Left lobe of liver (tissue), 2 donors: ENCODE data around the gene GLB1L3. TPM values are rescaled to one million over a fixed set of nuclear protein-coding genes. Genes with fewer than 3 reads are reported as not detected.

Experiments
- ATAC-seq: fragments of 200-7000 bp; cut with Tn5 transposase; one replicate; pipeline ENCODE4 v1.9.1; 2020; ENCODE audit warnings: mild to moderate bottlenecking, moderate library complexity
- DNase-seq: peaks from one replicate; pipeline ENCODE4 v3.0.0-alpha.2; 2020; ENCODE audit warnings: low spot score
- total RNA-seq: library from RNA; stranded (reverse); gene quantifications from one replicate; pipeline ENCODE4 v1.2.1, GENCODE V29; 2021
- donor health status: DM: no; HTN: no; CAD: no; lungs with moderate emphysema.
- donor health status: DM: no; HTN: yes; CAD: no.

GLB1L3 gene
- total RNA-seq, 1 donor from 2014 or later: 0.10 TPM

DNA sequence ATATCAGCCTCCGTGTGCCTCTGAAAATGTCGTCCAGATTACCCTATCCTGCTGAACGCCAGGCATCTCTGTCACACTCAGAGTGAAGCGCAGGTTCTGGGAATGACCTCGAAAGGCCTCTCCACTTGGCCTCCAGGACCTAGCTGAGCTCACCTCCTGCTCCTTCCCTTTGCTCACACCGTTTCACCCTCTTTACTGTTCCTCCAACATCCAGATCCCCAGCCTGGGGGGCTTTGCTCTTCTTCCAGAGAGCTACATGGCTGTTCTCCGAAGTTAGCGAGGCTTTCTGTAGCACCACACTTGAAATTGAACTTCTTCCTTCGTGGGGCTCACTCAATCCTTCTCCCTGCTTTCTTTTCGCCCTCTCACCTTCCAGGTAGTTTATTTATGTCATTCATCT, 83.5 kb downstream of the GLB1L3 start:
- DNase-seq: no peak
- no peak for ATAC-seq

GRCh38 chr11:134360050-134360835, 84.1 kb downstream of the GLB1L3 start:
- peak; percentile 86 for DNase-seq
- peak; percentile 100 for ATAC-seq

GRCh38 chr11:134361661-134362060, 85.5 kb downstream of the GLB1L3 start:
- ATAC-seq (no peak), DNase-seq (no peak)

GRCh38 chr11:134362192-134362901, 86.2 kb downstream of the GLB1L3 start:
- no peak for DNase-seq
- no peak for ATAC-seq

DNA sequence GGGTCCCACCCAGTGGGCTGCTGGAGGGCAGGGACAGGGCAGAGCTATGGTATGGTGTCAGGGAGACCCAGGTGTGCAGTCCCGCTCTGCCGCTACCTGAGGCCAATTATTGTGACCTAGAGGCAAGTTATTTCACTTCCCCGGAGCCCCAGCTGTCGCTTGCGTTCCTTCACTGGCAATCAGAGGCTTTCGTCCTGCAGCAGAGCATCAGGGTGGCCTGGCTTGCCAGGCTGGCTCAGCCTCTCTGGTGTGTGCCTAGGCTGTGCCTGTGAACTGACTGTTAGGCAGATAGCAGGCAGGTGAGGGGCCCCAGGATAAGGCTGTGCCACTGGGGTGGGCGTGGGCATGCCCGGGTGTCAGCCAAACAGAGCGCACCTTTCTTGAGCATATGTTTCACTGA, 87.0 kb downstream of the GLB1L3 start:
- ATAC-seq: no peak
- no peak for DNase-seq

DNA sequence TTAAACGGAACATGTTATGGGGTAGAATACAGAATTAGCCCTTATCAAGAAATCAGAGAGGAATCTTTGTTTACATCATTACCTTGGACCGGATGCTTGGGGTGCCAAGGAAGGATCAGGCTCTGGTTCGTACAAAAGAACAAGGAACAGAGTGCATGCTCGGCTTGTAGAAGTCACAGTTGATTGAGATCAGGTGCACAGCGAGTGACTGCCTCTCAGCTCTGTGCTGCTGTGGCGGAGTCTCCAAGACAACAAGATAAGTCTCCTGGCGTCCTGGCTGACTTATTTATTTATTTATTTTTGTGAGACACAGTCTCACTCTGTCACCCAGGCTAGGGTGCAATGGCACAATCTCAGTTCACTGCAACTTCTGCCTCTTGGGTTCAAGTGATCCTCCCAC, 87.4 kb downstream of the GLB1L3 start:
- DNase-seq: no peak
- no peak for ATAC-seq

DNA sequence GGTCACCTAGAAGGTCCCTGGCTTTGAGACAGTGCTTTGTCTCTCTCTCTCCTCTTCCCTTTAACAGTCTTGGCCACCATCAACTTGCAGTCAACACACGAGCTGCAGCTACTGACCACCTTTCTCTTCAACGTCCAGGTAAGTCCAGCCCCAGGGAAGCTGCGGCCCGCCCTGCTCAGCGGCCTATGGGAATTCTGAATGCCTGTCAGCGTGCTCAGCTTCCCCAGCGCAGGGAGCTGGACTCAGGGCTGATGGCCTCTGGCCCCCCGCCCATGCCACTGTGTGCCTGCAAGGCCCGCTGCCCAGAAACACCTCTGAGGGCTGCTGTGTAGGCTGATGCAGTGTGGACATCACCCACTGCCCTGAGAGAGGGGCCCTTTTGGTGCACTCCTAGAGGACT, 88.1 kb downstream of the GLB1L3 start:
- no peak for ATAC-seq
- no peak for DNase-seq

GRCh38 chr11:134365011-134365925, 89.1 kb downstream of the GLB1L3 start:
- ATAC-seq (no peak), DNase-seq (no peak)

DNA sequence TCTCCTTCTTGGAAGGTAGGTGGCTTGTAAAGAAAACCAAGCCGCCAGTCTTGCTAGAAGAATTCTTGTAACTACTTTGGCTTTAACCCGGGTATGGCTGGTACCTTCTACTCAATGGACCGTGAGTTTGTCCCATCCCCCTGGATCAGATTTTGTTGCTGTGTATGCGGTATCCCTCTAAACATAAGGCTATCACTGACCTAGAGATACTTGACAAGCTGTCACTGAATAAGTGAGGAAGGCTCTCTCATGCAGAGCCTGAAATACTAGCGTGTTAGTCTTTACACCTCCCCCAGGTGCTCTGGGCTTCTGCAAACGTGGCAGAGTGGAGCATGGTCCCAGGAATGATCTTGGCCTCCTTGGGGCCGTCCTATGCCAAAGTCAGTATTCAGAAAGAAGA, 90.1 kb downstream of the GLB1L3 start:
- ATAC-seq (no peak), DNase-seq (no peak)

DNA sequence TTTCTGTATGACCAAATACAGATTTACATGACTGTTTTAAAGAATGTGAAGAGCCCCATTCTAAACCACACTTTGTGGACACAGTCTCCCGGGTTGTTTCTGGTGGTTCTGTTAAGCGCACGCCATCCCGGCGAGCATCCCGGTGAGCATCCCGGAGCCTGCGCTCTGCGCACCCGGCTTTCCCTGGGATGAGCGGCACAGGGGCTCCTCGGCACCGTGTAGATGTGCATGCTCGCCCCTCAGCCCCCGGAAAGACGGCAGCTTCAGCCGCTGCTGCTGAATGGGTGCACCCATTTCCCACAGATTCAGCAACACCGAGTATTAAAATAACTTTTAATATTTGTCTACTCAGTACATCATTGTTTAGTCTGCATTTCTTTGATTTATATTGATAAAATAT, 91.6 kb downstream of the GLB1L3 start:
- no peak for DNase-seq

More for the DNA sequence above, 91.6 kb downstream of the GLB1L3 start:
- ATAC-seq: no peak

Other genes starting within 250 kb of the GLB1L3 start
- gene JAM3, start 207.3 kb upstream of the GLB1L3 start, total RNA-seq: 0.75 TPM
- gene NCAPD3, start 52.4 kb upstream of the GLB1L3 start, total RNA-seq: 21.7 TPM
- gene VPS26B, start 51.7 kb upstream of the GLB1L3 start, total RNA-seq: 36.4 TPM
- gene THYN1, start 23.0 kb upstream of the GLB1L3 start, total RNA-seq: 21.1 TPM
- 25.7 TPM for gene ACAD8, start 22.8 kb upstream of the GLB1L3 start, total RNA-seq
- 0.48 TPM for gene GLB1L2, start 55.6 kb downstream of the GLB1L3 start, total RNA-seq
- gene B3GAT1, start 135.9 kb downstream of the GLB1L3 start, total RNA-seq: 5.4 TPM